Muscle layer of duodenum (tissue), 2 donors: ENCODE data around the gene BAZ2A.

Source experiments
- H3K27ac ChIP-seq: one replicate; pipeline ENCODE4 v1.7.0; 2013; ENCODE audit warnings: mild to moderate bottlenecking, low read length
- H3K27me3 ChIP-seq: one replicate; pipeline ENCODE4 v1.7.0; 2013; ENCODE audit warnings: low read depth, mild to moderate bottlenecking, control low read depth, low read length
- H3K36me3 ChIP-seq, 2 donors: one replicate each; pipeline ENCODE4 v1.7.0; 2013; ENCODE audit warnings: low read length in 2 of 2, control low read depth in 1 of 2, mild to moderate bottlenecking in 1 of 2; ENCODE audit not compliant: insufficient read depth in 2 of 2, control insufficient read depth in 1 of 2
- H3K4me1 ChIP-seq, 2 donors: one replicate each; pipeline ENCODE4 v1.7.0; 2013; ENCODE audit warnings: low read length in 2 of 2, mild to moderate bottlenecking in 2 of 2, control low read depth in 1 of 2, moderate library complexity in 1 of 2; ENCODE audit not compliant: insufficient read depth in 2 of 2, control insufficient read depth in 1 of 2
- H3K4me3 ChIP-seq, 2 donors: one replicate each; pipeline ENCODE4 v1.7.0; 2013; ENCODE audit warnings: low read length in 2 of 2, low read depth in 1 of 2, mild to moderate bottlenecking in 1 of 2
- H3K9me3 ChIP-seq, 2 donors: one replicate each; pipeline ENCODE4 v1.7.0; 2013; ENCODE audit warnings: low read length in 2 of 2, control low read depth in 1 of 2, mild to moderate bottlenecking in 1 of 2; ENCODE audit not compliant: control insufficient read depth in 1 of 2
- donor health status: healthy.

BAZ2A gene

DNA sequence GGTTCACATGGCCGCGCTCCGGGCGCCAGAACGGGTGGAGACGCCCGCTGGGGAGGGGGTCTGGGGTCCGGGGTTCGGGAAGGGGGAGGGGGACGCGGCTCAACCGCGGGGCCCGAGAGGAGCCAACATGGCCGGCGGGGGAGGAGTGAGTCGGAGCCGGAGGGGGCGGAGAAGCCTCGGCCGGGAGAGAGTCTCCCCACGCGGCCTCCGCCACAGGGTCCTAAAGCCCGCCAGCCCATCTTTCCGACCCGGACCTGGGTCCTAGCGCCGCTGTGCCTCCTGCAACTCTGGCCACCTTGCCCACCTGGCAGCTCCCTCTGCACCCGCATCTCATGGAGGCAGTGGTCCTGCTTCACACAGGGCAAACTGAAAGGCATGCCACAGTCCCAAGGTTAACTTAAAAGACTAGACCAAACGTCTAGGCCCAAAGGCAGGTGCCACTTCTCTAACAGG, at the start of gene BAZ2A:
BAZ2A (minus strand) TSS at position 147 of the 453 bp plus-strand sequence. CDS start 12,796 bp downstream, outside the sequence.
- Histone ChIP-seq H3K27ac (peak within 1 kb of the TSS; percentile 97), H3K9me3 (no peaks in the 10 kb centered on the region), H3K4me1 (peaks cover 22 to 66% of the 10 kb centered on the region in 2 donors), H3K4me3 (peak within 1 kb of the TSS; percentile 94 to 97), H3K36me3 (peaks cover 9 to 13% of the 10 kb centered on the region in 2 donors), H3K27me3 (no peaks in the 10 kb centered on the region)

DNA sequence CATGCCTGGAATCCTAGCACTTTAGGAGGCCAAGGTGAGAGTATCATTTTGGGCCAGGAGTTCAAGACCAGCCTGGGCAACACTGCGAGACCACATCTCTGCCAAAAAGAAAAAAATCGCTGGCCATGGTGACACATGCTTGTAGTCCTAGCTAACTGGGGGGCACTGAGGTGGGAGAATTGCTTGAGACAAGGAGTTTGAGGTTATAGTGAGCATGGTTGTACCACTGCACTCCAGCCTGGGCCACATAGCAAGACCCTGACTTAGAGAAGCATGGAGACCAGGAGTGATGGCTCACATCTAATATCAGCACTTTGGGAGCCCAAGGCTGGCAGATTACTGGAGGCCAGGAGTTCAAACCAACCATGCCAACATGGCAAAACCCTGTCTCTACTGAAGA, 48.7 kb upstream of the BAZ2A start:
- no peaks in the 10 kb centered on the region for H3K36me3 ChIP-seq
- no peaks in the 10 kb centered on the region for H3K9me3 ChIP-seq
- no peak overlapping the region for H3K4me3 ChIP-seq
- H3K27ac ChIP-seq: no peak overlapping the region
- H3K27me3 ChIP-seq: no peaks in the 10 kb centered on the region
- H3K4me1 ChIP-seq: peaks cover 0 to 34% of the 10 kb centered on the region in 2 donors

DNA sequence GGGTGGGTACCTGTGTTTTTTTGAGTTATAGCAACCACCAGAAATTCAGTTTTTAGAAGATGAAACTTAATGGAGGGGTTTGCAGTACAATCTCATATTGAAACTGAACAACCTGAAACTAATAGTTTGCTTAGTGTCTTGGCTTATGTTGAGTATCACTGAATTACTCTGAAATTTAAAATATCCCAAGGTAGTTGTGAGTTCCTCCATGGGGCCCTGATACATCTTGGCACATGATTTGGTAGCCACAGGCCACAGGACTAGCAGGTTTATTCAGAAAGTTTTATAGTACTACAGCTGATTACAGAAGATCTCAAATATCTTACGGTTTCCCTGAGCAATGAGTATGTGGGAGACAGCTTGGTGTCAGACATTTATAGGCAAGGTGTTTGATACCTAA, 47.6 kb upstream of the BAZ2A start:
- Histone ChIP-seq H3K4me1 (peaks cover 0 to 38% of the 10 kb centered on the region in 2 donors), H3K9me3 (no peaks in the 10 kb centered on the region), H3K4me3 (no peak overlapping the region), H3K27me3 (no peaks in the 10 kb centered on the region), H3K27ac (no peak overlapping the region), H3K36me3 (no peaks in the 10 kb centered on the region)

DNA sequence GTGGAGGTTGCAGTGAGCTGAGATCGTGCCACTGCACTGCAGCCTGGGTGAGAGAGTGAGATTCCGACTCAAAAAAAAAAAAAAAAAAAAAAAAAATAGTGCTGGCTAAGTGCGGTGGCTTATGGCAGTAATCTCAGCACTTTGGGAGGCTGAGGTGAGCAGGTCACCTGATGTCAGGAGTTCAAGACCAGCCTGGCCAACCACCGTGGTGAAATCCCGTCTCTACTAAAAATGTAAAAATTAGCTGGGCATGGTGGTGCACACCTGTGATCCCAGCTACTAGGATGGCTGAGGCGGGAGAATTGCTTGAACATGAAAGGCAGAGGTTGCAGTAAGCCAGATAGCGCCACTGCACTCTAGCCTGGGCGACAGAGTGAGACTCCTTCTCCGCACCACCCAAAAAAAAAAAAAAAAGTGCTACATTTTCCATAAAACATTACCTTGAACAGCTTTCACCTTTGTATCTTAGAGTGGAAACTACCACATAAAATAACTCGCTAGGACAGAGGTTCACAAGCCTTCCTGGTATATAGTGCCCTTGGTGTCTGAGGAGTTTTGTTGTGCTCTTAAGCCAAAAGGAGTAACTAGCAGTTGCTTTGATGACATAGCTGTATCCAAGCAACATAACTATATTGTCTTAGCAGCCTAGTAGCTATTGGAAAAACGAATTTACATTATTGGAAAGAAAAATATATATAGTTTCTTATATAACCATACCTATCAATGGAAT, 46.9 kb upstream of the BAZ2A start:
- no peak overlapping the region for H3K4me3 ChIP-seq
- no peaks in the 10 kb centered on the region for H3K36me3 ChIP-seq
- H3K27me3 ChIP-seq: no peaks in the 10 kb centered on the region
- no peak overlapping the region for H3K27ac ChIP-seq
- H3K9me3 ChIP-seq: no peaks in the 10 kb centered on the region
- peaks cover 0 to 38% of the 10 kb centered on the region in 2 donors for H3K4me1 ChIP-seq

DNA sequence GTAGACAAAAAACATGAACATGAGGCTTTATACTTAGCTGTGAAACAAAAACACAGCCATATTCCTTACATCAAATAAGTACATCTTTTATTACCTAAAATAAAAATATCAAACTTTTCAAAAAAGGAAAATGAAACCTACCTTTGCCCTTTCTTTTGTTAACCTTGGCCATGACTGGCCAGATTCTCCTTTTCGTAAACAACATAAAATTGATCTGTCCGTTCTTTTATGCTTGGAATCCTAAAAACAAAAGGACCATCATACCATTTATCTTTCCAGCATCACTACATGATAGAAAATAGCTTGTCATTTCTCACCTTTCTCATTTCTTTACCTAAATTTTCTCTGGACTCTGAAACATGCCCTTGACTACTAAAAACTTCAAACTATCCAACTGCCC, 41.5 kb upstream of the BAZ2A start:
- H3K27ac ChIP-seq: no peak overlapping the region
- H3K4me1 ChIP-seq: peaks cover 0 to 9% of the 10 kb centered on the region in 2 donors
- H3K4me3 ChIP-seq: no peak overlapping the region
- peaks cover 30 to 35% of the 10 kb centered on the region in 2 donors for H3K36me3 ChIP-seq
- no peaks in the 10 kb centered on the region for H3K9me3 ChIP-seq
- H3K27me3 ChIP-seq: no peaks in the 10 kb centered on the region

DNA sequence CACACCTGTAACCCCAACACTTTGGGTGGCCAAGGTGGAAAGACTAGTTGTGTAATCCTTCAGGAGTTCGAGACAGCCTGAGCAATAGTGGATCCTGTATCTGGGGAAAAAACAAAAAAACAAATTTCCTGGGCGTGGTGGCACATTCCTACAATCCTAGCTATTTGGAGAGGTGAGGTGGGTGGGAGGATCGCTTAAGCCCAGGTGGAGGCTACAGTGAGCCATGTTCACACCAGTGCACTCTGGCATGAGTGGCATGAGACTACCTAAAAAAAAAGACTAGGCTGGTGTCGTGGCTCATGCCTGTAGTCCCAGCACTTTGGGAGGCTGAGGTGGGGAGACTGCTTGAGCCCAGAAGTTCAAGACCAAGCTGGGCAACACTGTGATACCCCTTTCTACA, 40.7 kb upstream of the BAZ2A start:
- no peaks in the 10 kb centered on the region for H3K9me3 ChIP-seq
- H3K36me3 ChIP-seq: peaks cover 37 to 43% of the 10 kb centered on the region in 2 donors
- no peaks in the 10 kb centered on the region for H3K27me3 ChIP-seq
- H3K4me1 ChIP-seq: peaks cover 0 to 5% of the 10 kb centered on the region in 2 donors
- no peak overlapping the region for H3K27ac ChIP-seq
- no peak overlapping the region for H3K4me3 ChIP-seq

DNA sequence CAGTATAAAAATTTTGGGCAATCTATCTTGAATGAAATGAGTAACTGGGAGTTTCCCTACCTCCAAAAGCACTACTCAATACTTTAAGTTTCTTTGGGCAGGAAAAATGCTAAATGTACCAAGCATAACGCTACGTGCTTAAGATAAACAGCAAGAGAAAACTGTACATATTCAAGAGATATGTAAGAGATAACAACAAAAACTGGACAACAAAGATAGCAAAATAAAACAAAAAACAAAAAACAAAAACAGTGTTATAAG, 38.0 kb upstream of the BAZ2A start:
- no peaks in the 10 kb centered on the region for H3K9me3 ChIP-seq
- no peak overlapping the region for H3K27ac ChIP-seq
- H3K4me3 ChIP-seq: no peak overlapping the region
- H3K36me3 ChIP-seq: peaks cover 48 to 52% of the 10 kb centered on the region in 2 donors
- peaks cover 0 to 4% of the 10 kb centered on the region in 2 donors for H3K4me1 ChIP-seq
- no peaks in the 10 kb centered on the region for H3K27me3 ChIP-seq

DNA sequence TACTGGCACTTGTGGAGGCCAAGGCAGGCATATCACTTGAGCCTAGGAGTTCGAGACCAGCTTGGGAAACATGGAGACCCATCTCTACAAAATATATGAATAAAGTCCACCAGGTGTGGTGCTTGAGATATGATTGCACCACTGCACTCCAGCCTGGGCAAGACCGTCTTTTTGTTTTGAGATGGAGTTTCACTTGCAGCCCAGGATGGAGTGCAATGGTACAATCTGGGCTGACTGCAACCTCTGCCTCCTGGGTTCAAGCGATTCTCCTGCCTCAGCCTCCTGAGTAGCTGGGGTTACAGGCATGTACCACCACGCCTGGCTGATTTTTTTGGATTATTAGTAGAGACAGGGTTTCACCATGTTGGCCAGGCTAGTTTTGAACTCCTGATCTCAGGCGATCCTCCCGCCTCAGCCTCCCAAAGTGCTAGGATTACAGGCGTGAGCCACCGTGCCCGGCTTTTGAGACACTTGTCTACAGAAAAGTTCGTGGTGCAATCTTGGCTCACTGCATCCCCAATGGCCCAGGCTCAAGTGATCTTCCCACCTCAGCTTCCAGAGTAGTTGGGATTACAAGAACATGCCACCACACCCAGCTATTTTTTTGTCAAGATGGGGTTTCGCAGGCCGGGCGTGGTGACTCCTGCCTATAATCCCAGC, 32.0 kb upstream of the BAZ2A start:
- Histone ChIP-seq H3K36me3 (peaks cover 22 to 29% of the 10 kb centered on the region in 2 donors), H3K4me3 (no peak overlapping the region), H3K9me3 (no peaks in the 10 kb centered on the region), H3K27ac (no peak overlapping the region), H3K27me3 (no peaks in the 10 kb centered on the region), H3K4me1 (no peaks in the 10 kb centered on the region)

DNA sequence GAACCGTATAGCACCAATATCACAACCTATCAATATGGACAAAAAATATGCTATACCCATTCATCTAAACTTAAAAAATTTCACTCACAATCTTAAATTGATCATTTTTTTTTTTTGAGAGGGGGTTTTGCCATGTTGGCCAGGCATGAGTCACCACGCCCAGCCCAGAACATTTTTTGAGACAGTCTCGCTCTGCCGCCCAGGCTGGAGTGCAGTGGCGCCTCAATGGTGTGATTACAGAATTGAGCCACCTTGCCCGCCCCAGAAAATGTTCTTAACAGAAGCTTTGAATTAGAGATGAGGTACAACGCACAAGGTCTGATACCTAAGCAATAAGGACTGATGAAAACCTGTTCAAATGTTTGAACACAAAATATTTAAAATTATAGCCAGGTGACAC, 31.4 kb upstream of the BAZ2A start:
- Histone ChIP-seq H3K27me3 (no peaks in the 10 kb centered on the region), H3K4me1 (no peaks in the 10 kb centered on the region), H3K27ac (no peak overlapping the region), H3K9me3 (no peaks in the 10 kb centered on the region), H3K4me3 (no peak overlapping the region), H3K36me3 (peaks cover 22 to 24% of the 10 kb centered on the region in 2 donors)

DNA sequence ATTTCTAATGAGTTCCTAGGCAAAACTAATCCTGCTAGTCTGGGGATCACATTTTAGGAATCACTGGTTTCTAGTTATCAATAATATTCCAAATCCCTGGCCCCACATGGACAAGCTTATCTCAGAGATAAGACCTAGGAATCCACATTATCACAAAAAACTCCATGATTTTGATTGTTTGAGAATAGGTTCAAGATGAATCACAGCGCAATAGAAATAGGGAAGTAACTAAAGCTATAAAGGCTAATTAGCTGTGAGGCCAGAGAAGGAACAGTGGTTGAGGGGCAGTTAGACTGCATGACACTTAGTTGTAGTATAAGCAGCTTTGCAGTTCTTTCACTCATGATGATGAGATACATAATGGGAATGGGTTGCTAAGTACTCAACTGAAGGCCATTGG, 28.8 kb upstream of the BAZ2A start:
- Histone ChIP-seq H3K9me3 (no peaks in the 10 kb centered on the region), H3K27me3 (no peaks in the 10 kb centered on the region), H3K4me3 (no peak overlapping the region)

DNA sequence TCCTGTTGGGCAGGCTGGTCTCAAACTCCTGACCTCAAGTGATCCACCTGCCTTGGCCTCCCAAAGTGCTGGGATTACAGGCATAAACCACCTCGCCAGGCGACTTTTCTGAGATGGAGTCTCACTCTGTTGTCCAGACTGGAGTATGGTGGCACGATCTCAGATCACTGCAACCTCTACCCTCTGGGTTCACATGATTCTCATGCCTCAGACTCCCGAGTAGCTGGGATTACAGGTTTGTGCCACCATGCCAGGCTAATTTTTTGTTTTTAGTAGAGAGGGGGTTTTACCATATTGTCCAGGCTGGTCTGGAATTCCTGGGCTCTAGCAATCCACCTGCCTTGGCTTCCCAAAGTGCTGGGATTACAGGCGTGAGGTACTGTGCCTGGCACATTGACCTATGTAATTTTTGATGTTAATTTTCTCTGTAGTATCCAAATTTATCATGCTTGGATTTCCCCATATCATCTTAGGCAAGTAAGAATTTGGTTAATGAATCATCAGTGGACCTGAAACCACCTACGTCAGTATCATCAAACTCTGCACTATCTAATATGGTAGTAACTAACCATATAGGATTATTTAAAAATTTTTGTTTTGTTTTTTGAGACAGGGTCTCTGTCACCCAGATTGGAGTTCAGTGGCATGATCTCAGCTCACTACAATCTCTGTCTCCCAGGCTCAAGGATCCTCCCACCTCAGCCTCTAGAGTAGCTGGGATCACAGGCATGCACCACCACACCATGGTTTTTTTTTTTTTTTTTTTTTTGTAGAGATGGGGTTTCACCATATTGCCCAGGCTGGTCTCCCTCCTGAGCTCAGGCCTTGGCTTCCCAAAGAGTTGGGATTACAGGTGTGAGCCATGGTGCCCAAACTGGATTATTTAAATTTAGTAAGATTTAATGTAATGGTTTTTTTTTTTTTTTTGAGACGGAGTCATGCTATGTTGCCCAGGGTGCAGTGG, 27.6 kb upstream of the BAZ2A start:
- H3K4me3 ChIP-seq: no peak overlapping the region
- H3K4me1 ChIP-seq: no peaks in the 10 kb centered on the region
- H3K27me3 ChIP-seq: no peaks in the 10 kb centered on the region
- H3K9me3 ChIP-seq: peaks cover 0 to 5% of the 10 kb centered on the region in 2 donors
- H3K27ac ChIP-seq: no peak overlapping the region
- H3K36me3 ChIP-seq: peaks cover 0 to 8% of the 10 kb centered on the region in 2 donors

More for the DNA sequence above, 28.8 kb upstream of the BAZ2A start:
- H3K27ac ChIP-seq: no peak overlapping the region
- peaks cover 6 to 8% of the 10 kb centered on the region in 2 donors for H3K36me3 ChIP-seq
- H3K4me1 ChIP-seq: no peaks in the 10 kb centered on the region
